GM19468 (cell line): Measurements from ENCODE around the gene SYTL2.
"Not testable (repeated sequence)": the region's sequence is repeated elsewhere in the genome, so short reads cannot be mapped to it uniquely, and the experiment has no call there.

Source experiments
- ATAC-seq: cut with Tn5 transposase; IDR thresholded peaks from one replicate; pipeline ENCODE4 v1.9.1; 2021; ENCODE audit warnings: mild to moderate bottlenecking, moderate library complexity, moderate number of reproducible peaks; ENCODE audit not compliant: unreplicated experiment; ENCODE audit errors: extremely low read depth

SYTL2 gene

DNA sequence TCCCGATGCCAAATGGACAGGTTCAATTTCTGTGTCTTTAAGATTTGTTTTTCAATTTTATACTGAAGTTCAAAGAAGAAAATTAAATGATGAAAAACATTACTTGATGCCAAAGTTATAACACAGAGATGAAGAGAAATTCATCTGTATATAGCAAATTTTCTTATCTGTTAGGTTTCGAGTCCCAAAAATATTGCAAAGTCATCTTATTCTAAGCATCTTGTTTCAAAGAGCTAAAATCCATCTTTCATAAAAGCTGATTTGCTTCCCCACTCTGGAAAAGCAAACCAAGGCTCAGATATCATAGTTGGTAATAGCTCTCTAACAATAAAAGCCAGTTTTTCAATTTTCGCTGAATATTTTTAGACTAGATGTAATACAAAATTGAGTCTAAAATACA lies 106.0 kb downstream of the SYTL2 start:
- ATAC-seq: no peak

DNA sequence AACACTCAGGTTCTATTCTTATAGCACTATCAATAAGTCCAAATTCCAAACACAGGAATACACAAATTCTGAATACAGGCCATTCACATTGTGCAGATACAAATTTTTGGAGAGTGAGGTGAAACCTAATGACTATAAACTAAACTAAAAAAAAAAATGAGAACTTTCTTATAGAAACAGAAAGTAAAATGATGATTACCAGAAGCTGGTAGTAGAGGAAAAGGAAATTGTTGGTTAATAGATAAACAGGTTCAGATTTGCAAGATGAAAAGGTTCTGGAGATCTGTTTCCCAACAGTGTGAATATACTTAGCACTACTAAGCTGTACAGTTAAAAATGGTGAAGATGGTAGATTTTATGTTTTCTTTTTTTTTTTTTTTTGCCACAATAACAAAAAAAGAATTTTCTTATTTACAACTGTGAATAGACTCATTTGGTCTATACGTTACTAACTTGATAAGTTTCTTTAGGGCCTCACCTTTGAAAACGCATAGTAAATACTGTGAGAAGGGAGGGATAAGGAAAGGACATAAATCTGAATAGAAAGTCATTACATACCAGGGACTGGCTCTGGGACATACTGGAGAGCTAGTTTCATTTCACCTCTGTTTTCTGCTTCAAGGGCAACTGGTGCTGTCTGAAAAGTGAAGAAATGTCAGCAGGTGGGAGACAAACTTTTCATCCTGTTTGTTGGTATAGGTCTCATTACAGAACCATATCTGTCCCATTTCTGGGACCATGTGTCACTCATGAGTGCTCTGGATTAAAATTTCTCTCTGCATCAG lies 110.8 kb downstream of the SYTL2 start:
- peak; percentile 44 for ATAC-seq

- ATAC-seq: no peak
Observed at GRCh38 chr11:85698195-85698594, 112.7 kb downstream of the SYTL2 start.

DNA sequence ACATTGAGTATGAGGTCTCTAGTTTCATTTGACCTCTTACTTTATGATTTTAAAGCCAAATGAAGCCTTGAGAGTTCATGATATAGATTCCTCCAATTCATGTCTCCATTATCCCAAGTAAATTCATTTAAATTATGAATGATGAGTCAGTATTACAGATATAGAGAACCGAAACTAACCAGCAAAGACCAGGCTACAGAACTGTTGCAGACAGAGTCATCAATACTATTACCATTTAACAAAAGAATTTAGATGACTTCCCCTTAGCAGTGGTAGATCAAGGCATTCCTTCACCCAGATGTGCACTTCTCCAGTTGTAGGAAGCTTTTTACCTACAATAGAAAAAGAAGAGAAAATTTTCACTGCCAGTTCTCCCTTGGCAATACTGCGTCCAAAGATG lies 113.2 kb downstream of the SYTL2 start:
- no peak for ATAC-seq

DNA sequence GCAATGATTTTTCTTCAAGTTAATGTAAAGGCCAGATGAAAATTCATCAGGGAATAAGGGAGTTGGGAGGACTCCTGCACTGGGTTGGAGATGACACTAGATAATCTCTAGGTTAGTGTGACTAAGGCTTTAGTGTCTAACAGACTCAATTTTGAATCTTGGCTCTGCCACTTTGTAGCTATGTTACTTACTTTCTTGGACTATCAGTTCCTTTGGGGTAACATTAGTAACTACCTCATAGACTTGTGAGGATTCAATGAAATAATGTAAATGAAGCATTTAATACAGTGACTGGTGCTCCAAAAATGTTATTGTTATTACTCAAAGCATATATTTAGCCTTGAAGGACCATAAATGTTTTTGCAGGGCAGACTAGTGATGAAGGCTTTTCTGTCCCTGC lies 115.4 kb downstream of the SYTL2 start:
- no peak for ATAC-seq

DNA sequence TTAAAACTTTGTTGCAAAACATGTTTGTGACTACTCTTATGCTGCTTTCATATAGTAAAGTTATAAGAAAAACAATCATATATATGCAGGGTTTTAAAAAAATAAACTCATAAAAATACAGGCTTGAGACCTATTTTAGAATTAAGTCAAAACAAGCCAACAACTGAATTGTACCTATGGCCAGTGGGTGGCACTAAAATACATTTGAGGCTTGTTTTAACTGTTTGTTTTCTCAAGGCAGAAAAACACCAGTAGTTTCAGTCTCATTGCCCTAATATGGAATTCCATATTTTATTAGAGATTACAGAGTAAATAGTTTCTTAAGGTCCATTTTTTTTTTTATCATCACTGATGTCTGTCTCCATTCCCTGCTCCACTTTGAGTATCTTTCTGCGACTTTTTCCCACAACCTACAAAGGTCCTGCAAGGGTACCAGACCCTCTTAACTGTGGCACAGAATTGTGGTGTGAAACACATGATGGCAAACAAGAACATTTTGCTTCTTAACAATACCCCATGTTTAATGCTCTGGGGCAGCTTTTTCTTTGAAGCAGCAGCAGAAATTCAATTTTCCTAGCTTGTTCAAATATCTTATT lies 116.5 kb downstream of the SYTL2 start:
- ATAC-seq: no peak

- no peak for ATAC-seq
Observed at GRCh38 chr11:85685820-85686459, 125.0 kb downstream of the SYTL2 start, which contains the start of gene CCDC89. CCDC89 (minus strand) TSS chr11:85686195; CDS start chr11:85686130, 65 bp downstream.

DNA sequence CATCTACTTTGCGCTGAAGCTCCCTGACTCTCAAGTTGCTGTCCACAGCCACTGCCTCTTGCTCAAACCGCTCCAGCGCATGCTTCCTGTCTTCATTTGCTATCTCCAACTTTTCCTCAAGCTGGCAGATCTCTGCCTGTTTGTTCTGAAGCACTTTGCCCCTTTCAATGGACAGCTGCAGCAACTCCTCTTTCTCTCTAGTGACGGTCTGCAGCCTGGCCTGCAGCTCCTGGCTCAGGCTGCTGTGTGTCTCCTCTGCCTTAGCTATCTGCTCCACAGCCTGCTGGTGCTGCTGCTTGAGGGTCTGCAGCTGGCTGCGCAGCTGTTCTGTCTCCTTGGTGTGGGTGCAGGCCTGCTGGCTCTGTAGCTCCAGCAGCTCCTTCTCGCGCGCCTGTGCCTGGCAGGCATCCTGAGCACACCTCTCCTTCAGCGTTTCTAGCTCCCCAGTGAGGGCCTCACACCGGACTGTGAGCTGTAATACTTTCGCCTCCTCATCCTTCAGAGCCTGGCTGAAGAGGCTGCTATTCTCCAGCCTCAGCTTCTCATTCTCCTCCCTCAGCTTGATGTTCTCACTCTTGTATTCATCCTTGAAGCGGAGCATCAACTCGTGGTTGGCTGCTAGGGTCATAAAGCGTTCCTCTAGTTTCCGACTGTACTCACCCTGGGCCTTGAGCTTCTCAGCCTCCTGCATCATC lies 125.7 kb downstream of the SYTL2 start:
- no peak for ATAC-seq

GRCh38 chr11:85682330-85683305 lies 128.3 kb downstream of the SYTL2 start:
- no peak for ATAC-seq

DNA sequence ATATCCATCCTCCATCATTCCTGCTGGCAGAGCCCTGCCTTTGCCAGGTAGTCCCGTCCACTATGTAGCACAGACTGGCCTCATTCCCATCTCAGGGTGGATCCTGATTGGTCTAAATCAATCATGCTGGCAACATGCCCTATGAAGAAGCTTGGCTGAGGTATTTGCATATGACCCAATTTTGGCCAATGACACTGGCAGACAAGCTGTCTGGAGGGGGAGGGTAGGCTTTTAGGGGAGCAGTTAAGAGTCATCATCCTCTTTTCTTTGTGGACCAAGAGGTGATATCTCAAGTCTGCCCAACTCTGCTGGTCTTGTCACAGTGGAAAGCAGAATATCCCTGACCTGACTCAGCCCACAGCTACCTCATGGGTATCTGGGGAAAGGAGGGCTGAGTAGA lies 130.0 kb downstream of the SYTL2 start:
- no peak for ATAC-seq

DNA sequence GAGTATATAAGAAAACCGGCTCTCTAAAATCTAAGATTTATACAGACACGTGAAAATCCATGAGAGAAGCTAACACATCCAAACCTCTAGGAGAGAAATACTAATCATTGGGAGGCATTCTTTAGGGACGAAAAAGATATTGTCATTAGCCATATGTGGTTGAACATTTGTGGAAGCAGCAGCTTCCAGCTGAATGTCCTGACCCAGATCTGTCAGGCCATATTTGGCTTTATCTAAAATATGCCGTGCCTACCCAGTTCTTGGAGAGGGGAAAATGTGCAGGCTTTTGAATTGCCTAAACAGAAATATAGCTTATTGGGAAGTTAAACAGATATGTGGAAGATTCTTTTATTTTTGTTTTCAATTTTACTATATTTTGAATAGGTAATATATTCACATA lies 131.4 kb downstream of the SYTL2 start:
- no peak for ATAC-seq

GRCh38 chr11:85673393-85673792 lies 137.5 kb downstream of the SYTL2 start:
- no peak for ATAC-seq

DNA sequence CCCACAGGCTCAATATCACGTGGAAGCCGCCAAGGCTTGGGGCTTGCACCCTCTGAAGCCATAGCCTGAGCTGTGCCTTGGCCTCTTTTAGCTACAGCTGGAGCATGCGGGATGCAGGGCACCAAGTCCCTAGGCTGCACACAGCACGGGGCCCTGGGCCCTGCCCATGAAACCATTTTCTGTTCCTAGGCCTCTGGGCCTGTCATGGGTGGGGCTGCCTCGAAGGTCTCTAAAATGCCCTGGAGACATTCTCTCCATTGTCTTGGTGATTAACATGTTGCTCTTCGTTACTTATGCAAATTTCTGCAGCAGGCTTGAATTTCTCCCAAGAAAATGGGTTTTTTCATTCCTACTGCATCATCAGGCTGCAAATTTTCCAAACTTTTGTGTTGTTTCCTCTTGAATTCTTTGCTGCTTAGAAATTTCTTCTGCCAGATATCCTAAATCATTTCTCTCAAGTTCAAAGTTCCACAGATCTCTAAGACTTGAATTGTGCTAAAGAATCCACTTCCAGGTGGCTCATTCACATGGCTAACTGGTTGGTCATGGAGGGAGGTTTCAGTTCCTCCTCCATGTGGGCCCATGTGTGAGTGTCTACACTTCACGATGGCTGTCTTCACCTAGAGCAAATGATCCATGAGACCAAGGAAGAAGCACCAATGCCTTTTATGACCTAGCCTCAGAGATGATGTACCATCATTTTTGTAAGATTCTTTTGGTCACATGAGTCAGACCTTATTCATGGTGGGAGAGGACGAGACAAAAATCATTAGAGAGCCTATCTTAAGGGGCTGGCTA lies 138.6 kb downstream of the SYTL2 start:
- ATAC-seq: no peak

GRCh38 chr11:85670949-85671663 lies 139.8 kb downstream of the SYTL2 start:
- not testable (repeated sequence) for ATAC-seq

DNA sequence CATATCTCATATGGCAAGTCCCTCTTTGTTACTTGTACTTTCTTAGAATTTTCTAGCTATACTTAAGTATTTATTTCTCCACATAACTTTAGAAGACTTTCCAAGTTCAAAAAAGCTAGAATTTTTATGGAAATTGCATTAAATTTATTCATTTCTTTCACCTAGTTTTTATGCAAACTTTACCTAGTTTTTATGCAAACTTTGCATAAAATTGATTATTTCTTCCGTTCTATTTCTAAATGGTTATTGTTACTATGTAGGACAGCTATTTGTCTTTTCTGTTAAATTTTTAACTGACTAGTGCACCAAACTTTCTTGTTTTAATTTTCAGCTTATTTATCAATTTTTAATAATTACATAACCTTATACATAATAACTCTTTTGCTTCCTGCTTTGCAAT lies 142.8 kb downstream of the SYTL2 start:
- ATAC-seq: no peak

- no peak for ATAC-seq
Observed at GRCh38 chr11:85666687-85667086, 144.3 kb downstream of the SYTL2 start.

- ATAC-seq: no peak
Observed at GRCh38 chr11:85665733-85666132, 145.2 kb downstream of the SYTL2 start.
